A549 (cell line): Measurements from ENCODE around the gene NCS1.

Experiments
- CTCF ChIP-seq: fragments of >200 bp; sonication (Bioruptor Twin); formaldehyde crosslinking; IDR thresholded peaks from 3 replicates; pipeline ENCODE4 v1.5.1; 2016
- ELK1 ChIP-seq: fragments of 150-350 bp; IDR thresholded peaks from 2 replicates; pipeline ENCODE4 v1.6.1; 2014; ENCODE audit warnings: low read depth, mild to moderate bottlenecking, low read length
- FOSL2 ChIP-seq, 2 experiments: fragments of 450-650 bp in 1 of 2; fragments of >200 bp in 1 of 2; sonication (Bioruptor Twin) in 1 of 2; formaldehyde crosslinking; IDR thresholded peaks; 2 replicates each; pipeline versions ENCODE4 v1.5.0 to v1.6.1; 2016 to 2020; ENCODE audit warnings: mild to moderate bottlenecking in 1 of 2, moderate library complexity in 1 of 2
- JUN ChIP-seq, 2 experiments: fragments of >200 bp; sonication (Bioruptor Twin); formaldehyde crosslinking; IDR thresholded peaks; 2 replicates in 1 of 2; 3 replicates in 1 of 2; pipeline ENCODE4 v1.6.1; 2016 to 2017
- NFE2L2 ChIP-seq: fragments of 150-350 bp; conservative IDR thresholded peaks from 2 replicates; pipeline ENCODE4 v1.6.1; 2014; ENCODE audit warnings: low read length
- RCOR1 ChIP-seq: fragments of 150-350 bp; IDR thresholded peaks from 2 replicates; pipeline ENCODE4 v1.6.1; 2014; ENCODE audit warnings: antibody characterized with exemption, low read length, low read depth
- RFX5 ChIP-seq: fragments of 450-650 bp; IDR thresholded peaks from 2 replicates; pipeline ENCODE4 v1.7.1; 2014; ENCODE audit warnings: antibody characterized with exemption, mild to moderate bottlenecking, moderate library complexity
- SREBF2 ChIP-seq: fragments of 450-650 bp; IDR thresholded peaks from 2 replicates; pipeline ENCODE4 v1.6.1; 2014; ENCODE audit warnings: mild to moderate bottlenecking, moderate library complexity
- ZFP36 ChIP-seq: fragments of 450-650 bp; IDR thresholded peaks from 2 replicates; pipeline ENCODE4 v1.6.1; 2014; ENCODE audit warnings: borderline replicate concordance; ENCODE audit not compliant: partially characterized antibody

GRCh38 chr9:130137081-130137640, 35.0 kb upstream of the NCS1 start:
- TF ChIP-seq NFE2L2 (no peak), RFX5 (no peak), JUN (IDR thresholded peaks at IDR 0.05) (no peak), ELK1 (no peak), FOSL2 (IDR thresholded peaks at IDR 0.05) (no peak), FOSL2 (CRISPR knock-in tag; IDR thresholded peaks at IDR 0.05) (no peak), ZFP36 (no peak), CTCF (no peak), RCOR1 (no peak), SREBF2 (no peak)
